A673 (cell line): ENCODE results near the gene ABCC9.
"Not testable (repeated sequence)": the region's sequence is repeated elsewhere in the genome, so short reads cannot be mapped to it uniquely, and the experiment has no call there.

Experiments
- EZH2 ChIP-seq: fragments of 200-600 bp; sonication (generic); IDR thresholded peaks from 2 replicates; pipeline ENCODE4 v1.6.1; 2017; ENCODE audit warnings: borderline replicate concordance, low read depth, mild to moderate bottlenecking, mixed read lengths, antibody characterized with exemption, low read length; ENCODE audit not compliant: poor library complexity, severe bottlenecking
- TF ChIP-seq, protein P1 (sequence below): fragments of 300-800, 200-600 bp; sonication (generic); conservative IDR thresholded peaks from 2 replicates; pipeline ENCODE4 v1.5.1; 2017; ENCODE audit warnings: low read depth, mild to moderate bottlenecking, antibody characterized with exemption, low read length, moderate library complexity, mixed read lengths

DNA sequence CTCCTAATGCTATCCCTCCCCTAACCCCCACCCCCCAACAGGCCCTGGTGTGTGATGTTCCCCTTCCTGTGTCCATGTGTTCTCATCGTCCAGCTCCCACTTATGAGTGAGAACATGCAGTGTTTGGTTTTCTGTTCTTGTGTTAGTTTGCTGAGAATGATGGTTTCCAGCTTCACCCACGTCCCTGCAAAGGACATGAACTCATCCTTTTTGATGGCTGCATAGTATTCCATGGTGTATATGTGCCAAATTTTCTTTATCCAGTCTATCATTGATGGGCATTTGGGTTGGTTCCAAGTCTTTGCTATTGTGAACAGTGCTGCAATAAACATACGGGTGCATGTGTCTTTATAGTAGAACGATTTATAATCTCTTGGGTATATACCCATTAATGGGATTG is 151.5 kb downstream of the ABCC9 start:
- TF ChIP-seq, protein P1, sequence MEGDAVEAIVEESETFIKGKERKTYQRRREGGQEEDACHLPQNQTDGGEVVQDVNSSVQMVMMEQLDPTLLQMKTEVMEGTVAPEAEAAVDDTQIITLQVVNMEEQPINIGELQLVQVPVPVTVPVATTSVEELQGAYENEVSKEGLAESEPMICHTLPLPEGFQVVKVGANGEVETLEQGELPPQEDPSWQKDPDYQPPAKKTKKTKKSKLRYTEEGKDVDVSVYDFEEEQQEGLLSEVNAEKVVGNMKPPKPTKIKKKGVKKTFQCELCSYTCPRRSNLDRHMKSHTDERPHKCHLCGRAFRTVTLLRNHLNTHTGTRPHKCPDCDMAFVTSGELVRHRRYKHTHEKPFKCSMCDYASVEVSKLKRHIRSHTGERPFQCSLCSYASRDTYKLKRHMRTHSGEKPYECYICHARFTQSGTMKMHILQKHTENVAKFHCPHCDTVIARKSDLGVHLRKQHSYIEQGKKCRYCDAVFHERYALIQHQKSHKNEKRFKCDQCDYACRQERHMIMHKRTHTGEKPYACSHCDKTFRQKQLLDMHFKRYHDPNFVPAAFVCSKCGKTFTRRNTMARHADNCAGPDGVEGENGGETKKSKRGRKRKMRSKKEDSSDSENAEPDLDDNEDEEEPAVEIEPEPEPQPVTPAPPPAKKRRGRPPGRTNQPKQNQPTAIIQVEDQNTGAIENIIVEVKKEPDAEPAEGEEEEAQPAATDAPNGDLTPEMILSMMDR: not testable (repeated sequence)
- not testable (repeated sequence) for TF ChIP-seq EZH2
